IMR-90 (cell line): ENCODE measurements around the gene NTSR2. TPM values are rescaled to one million over a fixed set of nuclear protein-coding genes. Genes with fewer than 3 reads are reported as not detected.

ENCODE experiments used
- ATAC-seq: fragments of 200-7000 bp; cut with Tn5 transposase; 2 replicates; pipeline ENCODE4 v1.9.1; 2020; ENCODE audit warnings: low read depth, mild to moderate bottlenecking, moderate library complexity
- BruUV-seq: library from RNA; stranded (reverse); fragments of 400-500 nt; replicated peaks from 2 replicates; lab custom pipeline; 2021; lab: Mats Ljungman, UMichigan
- CTCF ChIA-PET: fragments of 300-600 bp; formaldehyde crosslinking; extraction: SDS; loops from one replicate; lab custom pipeline; 2021; ENCODE audit warnings: antibody characterized with exemption; lab: Yijun Ruan, JAX
- POLR2A ChIA-PET: fragments of 300-600 bp; sonication (Branson Sonifier 250); formaldehyde crosslinking; loops from one replicate; lab custom pipeline; 2022; ENCODE audit warnings: antibody characterized with exemption; ENCODE audit not compliant: unreplicated experiment; lab: Charles Lee
- DNase-seq: peaks from one replicate; pipeline ENCODE4 v3.0.0; 2013
- H2AFZ ChIP-seq: replicated peaks from 2 replicates; pipeline ENCODE3; 2013; ENCODE audit warnings: low read length, mild to moderate bottlenecking; ENCODE audit not compliant: poor library complexity
- H2AK5ac ChIP-seq: 2 replicates; pipeline ENCODE4 v1.6.1; 2013; ENCODE audit warnings: low read depth, low read length, inconsistent platforms
- H2AK9ac ChIP-seq: replicated peaks from 2 replicates; pipeline ENCODE3; 2013; ENCODE audit warnings: mild to moderate bottlenecking, low read depth, low read length, moderate library complexity; ENCODE audit not compliant: poor library complexity
- H2BK120ac ChIP-seq: 2 replicates; pipeline ENCODE4 v1.6.1; 2013; ENCODE audit warnings: low read depth, low read length, inconsistent platforms
- H2BK15ac ChIP-seq: 3 replicates; pipeline ENCODE4 v1.6.1; 2013; ENCODE audit warnings: low read depth, low read length, inconsistent platforms
- H2BK20ac ChIP-seq: 2 replicates; pipeline ENCODE4 v1.6.1; 2013; ENCODE audit warnings: low read depth, mild to moderate bottlenecking, inconsistent platforms, low read length, moderate library complexity
- H2BK5ac ChIP-seq: 2 replicates; pipeline ENCODE4 v1.6.1; 2013; ENCODE audit warnings: mild to moderate bottlenecking, low read depth, low read length, inconsistent platforms; ENCODE audit not compliant: poor library complexity, severe bottlenecking
- H3K14ac ChIP-seq: replicated peaks from 2 replicates; pipeline ENCODE4 v1.6.1; 2013; ENCODE audit warnings: low read depth, low read length, inconsistent platforms
- H3K18ac ChIP-seq: 2 replicates; pipeline ENCODE4 v1.6.1; 2013; ENCODE audit warnings: low read depth, low read length, control low read depth
- H3K23ac ChIP-seq: 2 replicates; pipeline ENCODE4 v1.6.1; 2013; ENCODE audit warnings: low read depth, low read length, inconsistent platforms
- H3K27ac ChIP-seq: 2 replicates; pipeline ENCODE4 v1.5.1; 2013; ENCODE audit warnings: mild to moderate bottlenecking, control low read depth, low read length; ENCODE audit not compliant: insufficient read depth
- H3K27me3 ChIP-seq: 2 replicates; pipeline ENCODE4 v1.6.1; 2013; ENCODE audit warnings: low read length; ENCODE audit not compliant: control insufficient read depth, insufficient read depth
- H3K36me3 ChIP-seq: 2 replicates; pipeline ENCODE4 v1.6.1; 2013; ENCODE audit warnings: low read length, mixed read lengths; ENCODE audit not compliant: control insufficient read depth, insufficient read depth
- H3K4ac ChIP-seq: 2 replicates; pipeline ENCODE4 v1.6.1; 2013; ENCODE audit warnings: low read depth, low read length, inconsistent platforms
- H3K4me1 ChIP-seq: 2 replicates; pipeline ENCODE4 v1.6.1; 2013; ENCODE audit warnings: low read length, mixed read lengths; ENCODE audit not compliant: control insufficient read depth, insufficient read depth
- H3K4me2 ChIP-seq: 2 replicates; pipeline ENCODE4 v1.6.1; 2013; ENCODE audit warnings: low read depth, mild to moderate bottlenecking, control low read depth, low read length, moderate library complexity
- H3K4me3 ChIP-seq: 2 replicates; pipeline ENCODE4 v1.5.1; 2013; ENCODE audit warnings: low read depth, mild to moderate bottlenecking, control low read depth, low read length, moderate library complexity; ENCODE audit not compliant: insufficient read depth
- H3K56ac ChIP-seq: 2 replicates; pipeline ENCODE4 v1.6.1; 2013; ENCODE audit warnings: low read length, inconsistent platforms; ENCODE audit not compliant: insufficient read depth; ENCODE audit errors: extremely low read depth
- H3K79me1 ChIP-seq, 2 experiments: 2 replicates each; pipeline ENCODE4 v1.6.1; 2013; ENCODE audit warnings: low read length in 2 of 2, inconsistent platforms in 1 of 2, low read depth in 1 of 2
- H3K9ac ChIP-seq: 2 replicates; pipeline ENCODE4 v1.6.1; 2013; ENCODE audit warnings: low read depth, low read length, control low read depth
- H3K9me1 ChIP-seq: 2 replicates; pipeline ENCODE4 v1.6.1; 2013; ENCODE audit warnings: low read length, inconsistent platforms; ENCODE audit not compliant: insufficient read depth
- H3K9me3 ChIP-seq: 2 replicates; pipeline ENCODE4 v1.6.1; 2013; ENCODE audit warnings: low read length; ENCODE audit not compliant: control insufficient read depth, insufficient read depth
- H4K20me1 ChIP-seq: 2 replicates; pipeline ENCODE4 v1.6.1; 2013; ENCODE audit warnings: low read length, inconsistent platforms; ENCODE audit not compliant: insufficient read depth
- H4K5ac ChIP-seq: 2 replicates; pipeline ENCODE4 v1.6.1; 2013; ENCODE audit warnings: mild to moderate bottlenecking, low read depth, low read length, control low read depth
- H4K8ac ChIP-seq, 2 experiments: 2 replicates each; pipeline ENCODE4 v1.6.1; 2013; ENCODE audit warnings: low read depth in 2 of 2, low read length in 2 of 2, control low read depth in 1 of 2, inconsistent platforms in 1 of 2
- H4K91ac ChIP-seq: 2 replicates; pipeline ENCODE4 v1.6.1; 2013; ENCODE audit warnings: low read depth, low read length, inconsistent platforms; ENCODE audit not compliant: insufficient read depth
- BHLHE40 ChIP-seq: fragments of 150-350 bp; IDR thresholded peaks from 2 replicates; pipeline ENCODE4 v1.6.1; 2016; ENCODE audit warnings: mild to moderate bottlenecking, low read depth, low read length
- CHD1 ChIP-seq: IDR thresholded peaks from 2 replicates; pipeline ENCODE4 v1.6.1; 2012; ENCODE audit warnings: low read depth, low read length, improper control_type of control experiment
- FOS ChIP-seq: fragments of 150-350 bp; IDR thresholded peaks from 2 replicates; pipeline ENCODE4 v1.6.1; 2016; ENCODE audit warnings: low read depth, low read length
- MAFK ChIP-seq: IDR thresholded peaks from 2 replicates; pipeline ENCODE4 v1.6.1; 2012; ENCODE audit warnings: low read depth, low read length, improper control_type of control experiment
- MAZ ChIP-seq: IDR thresholded peaks from 2 replicates; pipeline ENCODE4 v1.6.1; 2012; ENCODE audit warnings: low read depth, mild to moderate bottlenecking, low read length, improper control_type of control experiment, moderate library complexity, borderline replicate concordance
- POLR2A ChIP-seq: IDR thresholded peaks from 2 replicates; pipeline ENCODE4 v1.6.1; 2012; ENCODE audit warnings: mild to moderate bottlenecking, low read depth, low read length
- RAD21 ChIP-seq: IDR thresholded peaks from 2 replicates; pipeline ENCODE4 v1.6.1; 2012; ENCODE audit warnings: low read length, improper control_type of control experiment
- RCOR1 ChIP-seq: IDR thresholded peaks from 2 replicates; pipeline ENCODE4 v1.6.1; 2012; ENCODE audit warnings: mild to moderate bottlenecking, low read length, improper control_type of control experiment; ENCODE audit not compliant: insufficient replicate concordance
- RFX5 ChIP-seq: IDR thresholded peaks from 2 replicates; pipeline ENCODE4 v1.8.0; 2012; ENCODE audit warnings: low read depth, mild to moderate bottlenecking, low read length, moderate library complexity
- whole genome bisulfite sequencing, 2 experiments: methylation state at CpG; one replicate each; pipeline versions ENCODE4 v1.1.5 to v1.1.7; 2013; ENCODE audit warnings: missing lambda C conversion rate in 2 of 2; ENCODE audit not compliant: insufficient read length in 1 of 2; ENCODE audit errors: extremely low coverage in 2 of 2; 5-methylcytosine and 5-hydroxymethylcytosine counted together
- dilution Hi-C: fragments of 300-500 bp; cut with HindIII; formaldehyde crosslinking; loops from one replicate; pipeline ENCODE4 v1.14.3; 2018; ENCODE audit warnings: low sequenced_read_pairs; ENCODE audit not compliant: unreplicated experiment
- in situ Hi-C: fragments of 300-500 bp; cut with MboI; formaldehyde crosslinking; loops from 3 replicates; pipeline ENCODE4 v1.14.3; 2019; ENCODE audit warnings: low sequenced_read_pairs, inconsistent platforms, mixed read lengths
- intact Hi-C: fragments of 100-400 bp; cut with micrococcal nuclease; formaldehyde crosslinking; loops from 2 replicates; pipeline ENCODE4 v1.10.0; 2022
- polyA plus RNA-seq, 3 experiments: library from polyadenylated mRNA; depleted of rRNA; stranded (reverse); fragments of >200 nt; gene quantifications; 2 replicates each; pipeline ENCODE4 v1.2.3, GENCODE V29; 2012; ENCODE audit warnings: low replicate concordance in 1 of 3
- total RNA-seq: library from RNA; depleted of rRNA; stranded (reverse); fragments of >200 nt; gene quantifications from 2 replicates; pipeline ENCODE4 v1.2.3, GENCODE V29; 2012
- TF ChIP-seq, protein P1 (sequence below): fragments of 150-350 bp; IDR thresholded peaks from 2 replicates; pipeline ENCODE4 v1.6.1; 2016; ENCODE audit warnings: low read depth, mild to moderate bottlenecking, low read length, moderate library complexity, borderline replicate concordance

NTSR2 gene
- total and polyA plus RNA-seq, 2 of the 4 experiments (the other 2 are of a cell fraction) = not detected

- no peak overlapping the region for H4K8ac ChIP-seq
- 59% methylated on average over 5 of the region's 11 CpGs; no CpG with 5 or more reads in 1 of the 2 experiments for WGBS, 2 experiments
- ChIA-PET CTCF (no interaction called here), POLR2A (no interaction called here)
- H3K56ac ChIP-seq = no peak overlapping the region
- in situ Hi-C loops = no loop called here
- no peak overlapping the region for H3K14ac ChIP-seq
- H3K27me3 ChIP-seq = peaks cover 59% of the 10 kb centered on the region
- H3K9me3 ChIP-seq = peaks cover 3% of the 10 kb centered on the region; the same call in 1 of the 2 replicates
- H2BK15ac ChIP-seq = no peak overlapping the region
- no peak for ATAC-seq
- dilution Hi-C loops = no loop called here
- no peaks in the 10 kb centered on the region for H4K20me1 ChIP-seq
- no TSS peak for BruUV-seq
- no peak overlapping the region for H3K23ac ChIP-seq
- TF ChIP-seq MAFK = no peak
- TF ChIP-seq FOS = no peak
- no peak for TF ChIP-seq BHLHE40
- no peak for TF ChIP-seq CHD1
- TF ChIP-seq POLR2A = no peak
- TF ChIP-seq RCOR1 = no peak
- TF ChIP-seq MAZ = no peak
- TF ChIP-seq, protein P1, sequence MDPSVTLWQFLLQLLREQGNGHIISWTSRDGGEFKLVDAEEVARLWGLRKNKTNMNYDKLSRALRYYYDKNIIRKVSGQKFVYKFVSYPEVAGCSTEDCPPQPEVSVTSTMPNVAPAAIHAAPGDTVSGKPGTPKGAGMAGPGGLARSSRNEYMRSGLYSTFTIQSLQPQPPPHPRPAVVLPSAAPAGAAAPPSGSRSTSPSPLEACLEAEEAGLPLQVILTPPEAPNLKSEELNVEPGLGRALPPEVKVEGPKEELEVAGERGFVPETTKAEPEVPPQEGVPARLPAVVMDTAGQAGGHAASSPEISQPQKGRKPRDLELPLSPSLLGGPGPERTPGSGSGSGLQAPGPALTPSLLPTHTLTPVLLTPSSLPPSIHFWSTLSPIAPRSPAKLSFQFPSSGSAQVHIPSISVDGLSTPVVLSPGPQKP = no peak
- TF ChIP-seq RFX5 = no peak
- no peak for TF ChIP-seq RAD21
- no peaks in the 10 kb centered on the region for H3K9me1 ChIP-seq
- no peaks in the 10 kb centered on the region for H3K36me3 ChIP-seq
- H2BK5ac ChIP-seq = no peak overlapping the region
- no peak overlapping the region for H2BK20ac ChIP-seq
- H3K4ac ChIP-seq = no peak overlapping the region
- no peaks in the 10 kb centered on the region for H3K79me1 ChIP-seq
- no peak overlapping the region for H4K5ac ChIP-seq
- H2AK5ac ChIP-seq = no peak overlapping the region
- no peak overlapping the region for H4K91ac ChIP-seq
- DNase-seq = no peak
- H3K4me2 ChIP-seq = no peak overlapping the region
- peak overlapping the region; percentile 5 for H2AFZ ChIP-seq
- no peak overlapping the region for H3K4me3 ChIP-seq
- no peaks in the 10 kb centered on the region for H3K4me1 ChIP-seq
- H3K9ac ChIP-seq = no peak overlapping the region
- H2BK120ac ChIP-seq = no peak overlapping the region
- H2AK9ac ChIP-seq = no peak overlapping the region
- intact Hi-C loops = no loop called here
- no peak overlapping the region for H3K18ac ChIP-seq
- no peak overlapping the region for H3K27ac ChIP-seq
These were observed 12.8 kb downstream of the NTSR2 start for GRCh38 chr2:11657195-11657594.
